GM20431 (cell line): ENCODE data around the gene FAM118A.
"Not testable (repeated sequence)": the region's sequence is repeated elsewhere in the genome, so short reads cannot be mapped to it uniquely, and the experiment has no call there.

Experiments
- in situ Hi-C: fragments of 300-500 bp; cut with MseI, MboI; formaldehyde crosslinking; loops from one replicate; pipeline ENCODE4 v1.15.0; 2020; ENCODE audit warnings: low sequenced_read_pairs; ENCODE audit not compliant: unreplicated experiment

FAM118A gene

DNA sequence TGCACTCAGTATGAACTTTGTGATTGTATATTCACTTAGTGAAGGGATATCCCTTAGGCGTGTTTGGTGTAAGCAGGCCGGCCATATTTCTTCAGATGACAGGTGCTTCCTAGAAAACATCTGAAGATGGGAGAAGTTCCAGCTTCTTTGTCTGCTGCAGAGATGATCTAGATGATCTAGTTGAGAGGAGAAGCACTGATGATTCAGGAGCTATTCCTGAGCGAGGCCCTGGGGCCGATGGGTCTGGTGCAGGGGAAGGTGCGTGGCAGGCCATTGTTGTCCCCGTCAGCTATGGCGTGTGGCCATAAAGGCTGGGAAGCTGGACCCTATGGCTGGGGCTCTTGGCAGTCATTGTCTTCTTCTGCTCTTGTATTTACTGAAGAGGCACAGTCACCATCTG, 14.0 kb downstream of the FAM118A start:
- in situ Hi-C loops: no loop called here

DNA sequence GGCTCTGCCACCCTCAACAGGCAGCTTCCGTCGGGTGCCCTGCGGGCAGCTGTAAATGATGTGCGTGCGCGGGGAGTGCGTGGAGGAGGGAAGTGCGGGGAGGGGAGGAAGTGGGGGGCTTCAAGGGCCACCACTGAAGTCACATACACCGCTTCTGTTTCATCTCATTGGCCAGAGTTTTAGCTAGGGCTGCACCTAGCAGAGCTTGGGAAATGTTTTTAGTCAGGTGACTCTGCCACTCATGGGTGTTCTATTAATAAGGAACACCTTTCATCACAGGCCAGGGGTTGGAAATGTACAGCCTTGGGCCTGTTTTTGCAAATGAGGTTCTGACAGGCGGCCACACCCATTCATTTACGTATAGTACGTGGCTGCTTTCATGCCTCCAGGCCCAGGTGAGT, 14.6 kb downstream of the FAM118A start:
- in situ Hi-C loops: no loop called here

DNA sequence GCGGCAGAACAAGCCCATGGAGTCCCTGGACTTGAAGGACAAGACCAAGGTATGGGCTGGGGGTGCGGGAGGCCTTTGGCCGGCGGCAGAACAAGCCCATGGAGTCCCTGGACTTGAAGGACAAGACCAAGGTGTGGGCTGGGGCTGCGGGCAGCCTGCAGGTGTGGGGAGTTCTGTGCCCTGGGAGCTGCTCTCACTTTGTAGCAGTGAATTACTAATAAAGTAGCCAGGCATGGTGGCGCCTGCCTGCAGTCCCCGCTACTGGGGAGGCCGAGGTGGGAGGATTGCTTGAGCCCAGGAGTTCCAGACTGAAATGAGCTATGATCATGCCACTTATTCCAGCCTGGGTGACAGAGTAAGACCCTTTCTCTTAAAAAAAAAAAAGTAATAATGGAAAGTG, 18.5 kb downstream of the FAM118A start:
- in situ Hi-C loops: not testable (repeated sequence)

DNA sequence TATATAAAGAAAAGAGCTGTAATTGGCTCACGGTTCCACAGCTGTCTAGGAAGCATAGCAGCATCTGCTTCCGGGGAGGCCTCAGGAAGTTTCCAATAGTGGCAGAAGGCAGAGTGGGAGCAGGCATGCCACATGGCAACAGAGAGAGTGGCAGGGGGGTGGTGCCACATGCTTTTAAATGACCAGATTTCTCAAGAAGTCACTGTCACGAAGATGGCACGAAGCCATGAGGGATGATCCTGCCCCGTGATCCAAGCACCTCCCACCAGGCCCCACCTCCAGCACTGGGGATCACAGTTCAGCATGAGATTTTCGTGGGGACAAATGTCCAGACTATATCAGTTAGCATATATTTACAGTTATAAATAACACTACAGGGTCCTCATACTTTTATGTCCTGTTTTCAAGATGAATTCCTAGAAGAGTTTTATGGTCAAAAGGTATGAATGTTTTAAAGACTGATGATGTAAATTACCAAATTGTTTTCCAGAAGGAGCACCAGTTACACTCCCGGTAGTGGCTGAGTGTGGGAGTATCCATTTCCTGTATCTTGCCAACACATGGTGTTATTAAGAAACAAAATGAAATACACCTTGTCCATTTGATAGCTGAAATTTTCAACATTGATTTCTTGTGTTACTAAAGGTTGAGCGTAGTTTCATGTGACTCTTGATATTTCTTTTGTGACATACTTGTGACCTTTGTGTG, 19.2 kb downstream of the FAM118A start:
- in situ Hi-C loops: no loop called here

DNA sequence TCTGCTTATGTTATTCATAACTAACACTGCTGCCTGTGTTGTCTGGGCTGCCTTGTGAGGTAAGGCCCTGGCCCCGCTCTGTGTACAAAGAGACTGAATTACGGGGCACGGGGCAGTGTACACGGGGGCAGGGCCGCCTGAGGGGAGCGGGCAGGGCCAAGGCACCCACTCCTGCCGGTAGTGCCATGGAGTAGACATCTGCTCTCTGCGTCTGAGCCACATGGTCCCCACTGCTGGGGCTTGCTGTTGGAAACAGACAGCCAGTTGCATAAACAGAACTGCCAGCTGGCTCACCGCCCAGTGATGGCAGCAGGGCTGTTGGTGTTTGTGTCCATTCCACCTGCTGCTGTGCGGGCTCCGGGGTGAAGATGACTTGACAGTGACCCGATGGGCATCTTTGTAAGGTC, 19.8 kb downstream of the FAM118A start:
- in situ Hi-C loops: no loop called here

- in situ Hi-C loops: no loop called here
Measured at GRCh38 chr22:45330548-45330947, 20.8 kb downstream of the FAM118A start.

GRCh38 chr22:45331486-45331885, 21.8 kb downstream of the FAM118A start:
- in situ Hi-C loops: no loop called here

DNA sequence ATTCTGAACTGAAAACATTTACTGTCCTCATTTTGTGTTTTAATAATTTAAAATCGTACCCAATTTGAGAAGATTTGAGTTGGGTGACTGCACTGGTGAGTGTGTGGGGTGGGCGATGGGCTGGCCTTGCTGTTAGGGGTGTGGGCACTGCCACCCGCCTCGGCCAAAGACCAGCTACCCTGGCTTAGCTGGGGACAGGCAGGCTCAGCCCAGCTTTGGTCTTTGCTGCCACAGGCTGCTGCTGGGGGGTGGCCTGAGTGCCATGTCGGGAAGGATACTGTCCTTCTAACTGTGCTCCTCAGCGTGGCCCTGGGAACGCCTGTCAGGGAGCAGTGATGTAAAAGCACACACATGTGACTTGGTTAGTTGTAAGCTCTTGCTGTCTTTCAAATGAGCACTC, 22.3 kb downstream of the FAM118A start:
- in situ Hi-C loops: no loop called here

GRCh38 chr22:45334068-45334467, 24.3 kb downstream of the FAM118A start:
- in situ Hi-C loops: no loop called here

GRCh38 chr22:45334528-45334927, 24.8 kb downstream of the FAM118A start:
- in situ Hi-C loops: no loop called here

GRCh38 chr22:45335021-45335818, 25.5 kb downstream of the FAM118A start:
- in situ Hi-C loops: no loop called here

DNA sequence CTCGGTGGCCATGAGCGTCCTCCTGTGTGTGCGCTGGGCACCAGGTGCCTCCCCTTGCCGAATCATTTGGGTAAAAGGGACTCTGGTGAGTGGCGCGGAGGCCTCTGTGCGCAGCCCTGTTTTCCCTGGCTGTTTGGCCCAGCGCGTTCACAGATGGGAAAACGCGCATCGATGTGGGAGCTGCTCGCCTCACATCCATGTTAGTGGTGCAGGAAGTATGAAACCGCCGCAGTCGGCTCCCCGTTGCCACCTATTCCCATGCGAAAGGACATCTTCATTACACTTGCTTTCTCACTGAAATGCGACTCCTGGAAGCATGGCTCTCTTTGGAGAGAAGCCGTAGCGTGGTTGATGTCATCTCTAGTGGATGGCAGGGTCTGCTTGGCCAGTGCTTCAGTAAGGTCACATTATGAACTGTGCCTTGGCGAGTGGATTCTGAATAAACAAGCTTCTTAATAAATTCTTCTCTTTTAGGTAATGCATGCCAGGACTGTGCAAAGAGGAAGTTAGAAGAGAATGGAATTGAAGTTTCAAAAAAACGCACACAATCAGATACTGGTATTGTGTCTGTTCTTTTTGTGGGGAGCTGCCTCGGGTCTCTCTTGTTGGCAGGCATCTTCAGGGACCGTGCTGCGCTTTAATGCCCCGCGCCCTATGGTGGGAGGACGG, 26.3 kb downstream of the FAM118A start:
- in situ Hi-C loops: no loop called here

GRCh38 chr22:45336971-45337431, 27.3 kb downstream of the FAM118A start:
- in situ Hi-C loops: no loop called here

DNA sequence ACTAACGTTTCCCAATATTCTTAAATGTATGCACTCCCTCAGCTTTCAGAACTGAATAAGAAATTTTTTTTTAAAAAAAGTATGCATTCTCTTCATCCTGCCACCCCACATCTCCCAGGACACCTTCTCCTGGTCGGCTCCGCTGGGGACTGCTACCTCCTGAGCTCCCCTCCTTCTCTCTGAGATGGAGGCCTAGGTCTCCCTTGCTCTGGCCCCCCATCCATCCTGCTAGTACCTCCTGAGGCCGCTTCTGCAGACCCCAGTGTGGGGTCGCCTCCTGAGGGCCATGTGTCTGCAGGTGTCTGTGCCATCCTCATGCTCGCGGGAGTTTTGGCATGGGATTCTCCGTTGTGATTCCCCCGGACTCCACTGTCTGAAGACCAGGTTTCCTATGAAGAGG, 27.8 kb downstream of the FAM118A start:
- in situ Hi-C loops: no loop called here

- in situ Hi-C loops: no loop called here
Measured at GRCh38 chr22:45338795-45339194, 29.1 kb downstream of the FAM118A start.

DNA sequence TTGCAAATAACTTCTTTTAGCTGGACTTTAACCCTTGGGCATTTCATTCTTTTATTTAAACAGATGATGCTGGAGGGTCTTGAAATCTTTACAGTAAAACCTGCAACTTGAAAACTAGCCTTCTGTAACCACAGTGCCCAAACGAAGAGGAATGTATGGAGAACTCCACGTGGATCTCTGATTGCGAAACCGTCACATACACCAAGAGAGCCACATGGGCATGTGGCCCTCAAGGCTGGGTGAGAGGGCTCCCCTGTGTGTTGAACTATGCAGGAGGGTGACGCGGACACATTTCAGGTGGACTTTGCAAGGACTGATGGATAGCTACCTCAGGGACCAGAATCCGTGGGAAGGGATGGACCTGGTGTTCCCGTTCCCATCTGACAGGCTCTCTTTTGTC, 30.6 kb downstream of the FAM118A start:
- in situ Hi-C loops: no loop called here

- in situ Hi-C loops: no loop called here
Measured at GRCh38 chr22:45341498-45341897, 31.8 kb downstream of the FAM118A start.

DNA sequence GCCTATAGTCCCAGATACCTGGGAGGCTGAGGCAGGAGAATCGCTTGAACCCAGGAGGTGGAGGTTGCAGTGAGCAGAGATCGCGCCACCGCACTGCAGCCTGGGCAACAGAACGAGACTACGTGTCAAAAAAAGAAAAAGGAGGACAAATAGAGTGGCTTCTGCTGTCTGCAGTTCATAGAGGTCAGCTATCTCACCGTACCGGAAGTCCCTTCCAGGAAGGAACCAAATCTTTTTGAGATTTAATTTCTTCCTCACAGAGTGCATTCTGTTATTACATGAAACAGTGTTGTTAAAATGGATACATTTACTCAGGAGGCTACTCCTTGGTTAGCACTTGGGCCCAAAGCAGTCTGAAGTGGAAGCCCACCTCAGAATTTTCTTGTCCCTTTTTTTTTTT, 33.4 kb downstream of the FAM118A start:
- in situ Hi-C loops: no loop called here

- in situ Hi-C loops: no loop called here
Measured at GRCh38 chr22:45344334-45344733, 34.6 kb downstream of the FAM118A start.

- in situ Hi-C loops: no loop called here
Measured at GRCh38 chr22:45349916-45350315, 40.2 kb downstream of the FAM118A start.

DNA sequence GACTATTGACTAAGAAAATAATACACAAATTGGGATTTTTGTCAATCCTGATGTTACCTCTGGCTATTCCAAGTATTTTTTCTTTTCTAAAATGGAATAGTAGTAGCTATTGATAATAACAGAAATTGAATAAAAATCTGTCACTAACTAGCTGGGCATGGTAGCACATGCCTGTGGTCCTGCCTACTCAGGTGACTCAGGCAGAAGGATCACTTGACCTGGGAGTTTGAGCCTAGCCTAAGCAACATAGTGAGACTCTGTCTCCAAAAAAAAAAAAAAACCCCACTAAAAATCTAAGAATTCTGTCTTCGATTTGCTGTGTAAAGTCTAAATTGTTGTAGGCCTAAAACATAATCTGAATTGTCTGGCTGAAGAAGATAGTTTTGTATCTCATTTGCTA, 42.2 kb downstream of the FAM118A start:
- in situ Hi-C loops: no loop called here
